Stimulated activated memory B cell treated with anti-CD40 and anti-IgM and Interleukin-4, amounts not matched to agents 10 μg/mL and 1 μg/mL and 100 μg/mL, for 72 hours (primary cell): Measurements from ENCODE around the gene BRMS1.
A peak's percentile ranks its signal among the peaks of the same experiment; 100 is the strongest.

Source experiments
- ATAC-seq: fragments of 150-1000 bp; cut with Tn5 transposase; 2 replicates; pipeline ENCODE4 v1.10.0; 2021
- H3K27ac Mint-ChIP-seq: one replicate; pipeline ENCODE4 v1.8.0; 2022; ENCODE audit warnings: mild to moderate bottlenecking, mixed read lengths
- H3K27me3 Mint-ChIP-seq: one replicate; pipeline ENCODE4 v1.8.0; 2022; ENCODE audit warnings: mixed read lengths
- H3K36me3 Mint-ChIP-seq: one replicate; pipeline ENCODE4 v1.8.0; 2022; ENCODE audit warnings: mixed read lengths
- H3K4me1 Mint-ChIP-seq: one replicate; pipeline ENCODE4 v1.8.0; 2022; ENCODE audit warnings: mixed read lengths
- H3K4me3 Mint-ChIP-seq: one replicate; pipeline ENCODE4 v1.8.0; 2022; ENCODE audit warnings: mild to moderate bottlenecking, moderate library complexity, mixed read lengths
- H3K9me3 Mint-ChIP-seq: one replicate; pipeline ENCODE4 v1.8.0; 2022; ENCODE audit warnings: mixed read lengths

Gene BRMS1

DNA sequence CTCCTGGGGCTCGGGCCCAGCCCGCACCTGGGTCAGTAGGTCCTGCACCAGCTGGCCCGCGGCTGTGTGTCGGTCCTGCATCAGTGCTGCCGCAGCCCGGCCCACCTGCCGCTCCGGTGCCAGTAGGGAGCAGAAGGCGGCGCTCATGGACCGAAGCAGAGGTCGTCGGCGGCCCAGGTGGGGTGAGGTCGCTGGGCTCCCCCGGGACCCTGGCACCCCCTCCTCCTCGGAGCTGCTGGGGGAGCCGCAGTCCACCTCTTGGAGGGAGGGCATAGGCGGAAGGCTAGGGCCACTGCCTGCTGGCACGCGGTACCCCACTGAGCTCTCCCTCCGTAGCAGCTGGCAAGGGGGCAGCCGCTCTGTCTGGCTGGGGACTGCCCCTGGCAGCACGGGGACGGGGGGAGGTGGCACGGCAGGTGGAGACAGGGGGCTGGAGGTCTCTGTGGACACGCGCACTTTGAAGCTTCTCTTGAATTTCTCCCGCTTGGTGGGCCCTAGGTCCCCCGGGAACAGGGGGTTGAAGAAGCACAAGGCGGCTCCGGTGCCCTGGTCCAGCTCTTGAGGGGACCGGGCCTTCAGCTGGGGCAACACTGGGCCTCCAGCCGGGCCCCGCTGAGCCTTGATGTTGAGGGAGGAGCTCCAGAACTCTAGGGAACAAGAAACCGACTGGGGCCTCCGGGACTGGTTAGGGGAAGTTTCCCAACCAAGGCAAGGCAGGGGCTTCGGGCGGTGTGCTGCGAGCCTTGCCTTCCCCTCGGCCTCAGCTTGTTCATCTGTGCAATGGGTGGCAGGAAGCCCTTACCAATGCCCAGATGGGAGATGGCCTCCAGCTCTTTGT lies 10.1 kb downstream of the BRMS1 start:
- no peak for ATAC-seq
- Mint-ChIP-seq H3K27ac (peak overlapping the region; percentile 26), H3K4me3 (no peak overlapping the region), H3K27me3 (peaks cover 9% of the 10 kb centered on the region), H3K4me1 (peaks cover 40% of the 10 kb centered on the region), H3K36me3 (peaks cover 22% of the 10 kb centered on the region), H3K9me3 (no peaks in the 10 kb centered on the region)

DNA sequence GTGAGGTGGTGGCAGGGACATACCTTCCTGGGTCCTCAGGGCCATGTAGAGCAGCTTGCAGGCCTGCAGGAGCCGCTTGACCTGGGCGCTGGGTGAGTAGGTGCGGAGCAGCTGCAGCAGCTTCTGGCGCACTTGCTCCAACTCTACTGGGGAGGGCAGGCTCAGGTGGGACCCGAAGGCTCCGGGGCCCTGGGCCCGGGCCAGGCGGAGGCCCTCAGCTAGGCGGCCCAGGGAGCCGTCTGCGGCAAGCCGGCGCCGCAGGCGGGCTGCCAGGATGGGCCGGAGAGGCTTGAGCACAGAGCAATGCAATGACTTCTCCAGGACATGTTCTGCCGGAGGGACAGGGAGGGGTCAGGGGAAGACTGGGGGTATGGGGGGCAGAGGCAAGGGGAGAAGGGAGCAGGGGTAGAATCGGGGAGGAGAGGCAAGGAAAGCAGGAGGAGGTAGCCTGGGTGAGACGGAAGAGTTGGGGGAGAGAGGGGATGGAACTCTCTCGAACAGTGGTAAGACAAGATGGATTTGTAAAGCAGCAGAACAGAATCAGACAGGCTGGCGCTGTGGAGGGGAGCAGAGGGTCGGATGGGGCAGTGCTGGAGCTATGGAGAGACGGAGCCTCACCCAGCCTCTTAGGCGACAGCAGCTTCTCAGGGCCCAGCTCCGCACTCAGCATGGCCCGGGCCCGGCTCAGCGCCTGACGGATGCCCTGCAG lies 10.9 kb downstream of the BRMS1 start:
- H3K27ac Mint-ChIP-seq: no peak overlapping the region
- no peak overlapping the region for H3K4me3 Mint-ChIP-seq

DNA sequence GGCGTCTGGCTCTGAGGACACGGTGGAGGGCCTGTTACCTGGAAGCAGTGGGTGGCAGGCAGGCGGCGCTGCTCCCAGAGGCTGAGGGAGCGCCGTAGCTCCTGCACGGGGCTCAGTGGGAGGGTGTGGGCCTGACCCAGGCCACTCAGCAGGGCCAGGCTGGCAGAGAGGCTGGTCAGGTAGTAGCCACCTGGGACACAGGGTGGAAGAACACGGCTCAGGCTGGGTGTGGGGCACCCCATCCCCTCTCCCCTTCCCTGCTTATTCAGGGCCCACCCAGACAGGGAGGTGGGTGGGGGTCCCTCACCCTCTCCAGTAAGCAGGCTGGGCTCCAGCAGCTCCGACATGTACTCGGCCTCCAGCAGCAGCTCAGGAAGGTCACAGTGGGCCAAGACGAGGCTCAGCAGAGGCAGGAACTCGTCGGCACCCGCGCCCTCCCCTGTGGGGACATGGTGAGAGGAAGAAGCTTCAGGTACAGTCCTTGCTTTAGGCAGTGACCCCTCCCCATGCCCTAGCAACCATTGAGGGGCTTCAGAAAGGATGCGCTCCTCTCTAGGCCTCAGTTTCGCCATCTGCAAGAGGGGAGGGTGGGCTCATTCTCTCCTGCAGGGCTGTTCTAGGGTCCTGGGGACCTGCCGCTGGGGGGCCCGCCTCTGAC lies 11.6 kb downstream of the BRMS1 start:
- Mint-ChIP-seq H3K4me3 (no peak overlapping the region), H3K27me3 (peaks cover 9% of the 10 kb centered on the region), H3K9me3 (no peaks in the 10 kb centered on the region), H3K27ac (peak overlapping the region; percentile 26), H3K36me3 (peaks cover 8% of the 10 kb centered on the region), H3K4me1 (peaks cover 38% of the 10 kb centered on the region)
- ATAC-seq: no peak

More for the DNA sequence above, 10.9 kb downstream of the BRMS1 start:
- no peaks in the 10 kb centered on the region for H3K9me3 Mint-ChIP-seq
- no peak for ATAC-seq
- H3K27me3 Mint-ChIP-seq: peaks cover 9% of the 10 kb centered on the region
- H3K4me1 Mint-ChIP-seq: peaks cover 37% of the 10 kb centered on the region
- H3K36me3 Mint-ChIP-seq: peaks cover 15% of the 10 kb centered on the region

DNA sequence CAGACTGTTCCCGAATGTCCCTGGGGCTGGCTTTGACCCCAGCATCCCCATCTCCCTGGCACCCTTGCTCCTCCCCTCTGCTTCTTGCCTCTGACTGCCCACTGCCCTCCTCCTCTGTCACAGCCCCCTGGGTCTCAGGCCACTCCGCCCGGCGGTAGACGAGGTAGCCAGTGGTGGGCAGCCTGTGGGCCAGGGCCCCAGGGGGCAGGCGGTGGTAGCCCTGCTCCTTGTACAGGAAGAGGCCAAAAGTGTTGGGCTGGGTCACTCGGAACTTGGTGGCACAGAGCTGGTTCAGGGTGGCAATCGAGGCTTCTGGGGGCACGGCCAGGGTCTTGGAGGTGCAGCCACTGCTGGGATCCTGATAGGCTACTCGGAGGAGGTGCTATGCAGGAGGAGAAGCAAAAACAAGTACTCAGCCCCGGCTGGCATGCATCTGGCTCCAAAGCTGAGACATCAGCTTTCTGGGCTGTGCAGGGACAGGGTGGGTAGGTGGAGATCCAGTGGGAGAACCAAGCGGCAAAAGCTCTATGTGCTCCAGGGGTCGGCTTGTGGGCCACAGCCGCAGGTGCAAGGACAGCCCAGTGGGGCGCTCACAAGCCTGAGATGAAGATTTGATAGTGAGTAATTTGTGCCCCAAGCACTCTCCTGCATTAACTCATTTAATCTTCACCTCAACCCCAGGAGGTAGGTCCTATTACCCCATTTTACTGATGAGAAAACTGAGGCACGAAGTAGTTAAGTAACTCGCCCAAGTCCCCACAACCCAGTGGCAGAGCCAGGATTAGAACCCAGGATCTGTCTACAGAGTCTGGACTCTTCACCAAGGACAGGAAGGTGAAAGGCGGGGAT lies 12.3 kb downstream of the BRMS1 start:
- H3K4me1 Mint-ChIP-seq: peaks cover 40% of the 10 kb centered on the region
- H3K36me3 Mint-ChIP-seq: peaks cover 6% of the 10 kb centered on the region
- no peaks in the 10 kb centered on the region for H3K9me3 Mint-ChIP-seq
- no peak for ATAC-seq
- H3K27me3 Mint-ChIP-seq: peaks cover 9% of the 10 kb centered on the region
- no peak overlapping the region for H3K4me3 Mint-ChIP-seq
- peak overlapping the region; percentile 26 for H3K27ac Mint-ChIP-seq

DNA sequence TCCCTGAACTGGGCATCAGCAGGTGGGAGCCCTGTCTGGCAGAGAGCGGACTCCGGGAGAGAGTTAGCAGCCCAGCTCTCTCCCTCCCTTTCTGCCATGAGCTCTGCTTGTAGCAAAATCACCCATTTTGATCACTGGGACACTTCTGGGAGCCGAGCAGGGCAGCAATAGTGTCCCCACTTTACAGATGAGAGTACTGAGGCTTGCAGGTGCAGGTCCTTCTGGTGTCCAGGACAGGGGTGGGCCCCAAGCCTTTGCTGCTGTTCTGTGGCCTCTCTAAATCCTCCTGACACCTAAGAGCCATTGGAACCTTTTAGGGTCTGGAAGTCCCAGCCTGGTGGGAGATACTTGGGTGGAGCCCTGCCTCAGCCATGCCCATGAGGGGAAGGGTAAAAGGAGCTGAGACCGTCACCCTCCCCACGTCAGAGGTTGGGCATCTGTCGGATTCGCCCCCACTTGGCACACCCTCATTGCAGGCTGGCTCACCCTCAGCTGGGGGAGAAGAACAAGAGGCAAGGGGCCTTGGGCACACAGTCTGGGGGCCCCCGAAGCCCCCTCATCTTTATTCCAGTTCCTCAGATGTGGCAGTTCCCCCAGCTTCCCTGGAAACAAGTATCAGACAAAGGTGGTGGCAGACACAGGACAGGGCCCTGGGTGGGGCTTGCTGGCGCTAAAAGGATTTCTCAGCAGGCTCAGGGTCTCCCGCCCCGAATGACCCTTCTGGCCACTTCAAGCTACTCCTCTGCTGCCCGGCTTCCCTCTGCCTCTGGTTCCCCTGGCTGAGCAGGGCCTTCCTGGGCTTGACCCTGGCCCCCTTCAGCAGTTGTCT lies 13.1 kb downstream of the BRMS1 start:
- Mint-ChIP-seq H3K9me3 (no peaks in the 10 kb centered on the region), H3K27me3 (peaks cover 9% of the 10 kb centered on the region), H3K4me3 (no peak overlapping the region), H3K27ac (peak overlapping the region; percentile 26), H3K36me3 (no peaks in the 10 kb centered on the region), H3K4me1 (peaks cover 37% of the 10 kb centered on the region)
- ATAC-seq: no peak

DNA sequence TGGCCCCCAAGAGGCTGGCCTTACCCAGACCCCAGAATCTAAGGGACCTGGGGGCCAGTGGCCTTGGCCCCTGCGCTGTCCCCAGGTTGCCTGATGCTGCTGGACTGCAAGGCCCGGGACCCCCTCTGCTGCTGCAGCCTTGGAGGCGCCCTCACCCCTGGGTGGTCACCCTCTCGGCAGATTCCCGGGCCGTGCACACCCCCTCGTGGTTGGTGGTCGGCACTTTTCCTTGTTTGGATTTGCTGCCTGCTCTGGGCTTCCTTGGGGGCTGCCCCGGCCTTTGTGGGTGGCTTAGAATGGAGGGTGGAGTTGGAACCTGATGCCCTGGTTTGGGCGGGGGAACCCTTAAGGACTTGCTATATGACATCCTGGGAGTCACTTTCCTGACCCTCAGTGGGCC lies 14.0 kb downstream of the BRMS1 start:
- H3K4me1 Mint-ChIP-seq: peaks cover 32% of the 10 kb centered on the region
- H3K9me3 Mint-ChIP-seq: no peaks in the 10 kb centered on the region
- no peak overlapping the region for H3K4me3 Mint-ChIP-seq
- no peaks in the 10 kb centered on the region for H3K36me3 Mint-ChIP-seq
- no peak overlapping the region for H3K27ac Mint-ChIP-seq
- ATAC-seq: no peak
- H3K27me3 Mint-ChIP-seq: peaks cover 2% of the 10 kb centered on the region

DNA sequence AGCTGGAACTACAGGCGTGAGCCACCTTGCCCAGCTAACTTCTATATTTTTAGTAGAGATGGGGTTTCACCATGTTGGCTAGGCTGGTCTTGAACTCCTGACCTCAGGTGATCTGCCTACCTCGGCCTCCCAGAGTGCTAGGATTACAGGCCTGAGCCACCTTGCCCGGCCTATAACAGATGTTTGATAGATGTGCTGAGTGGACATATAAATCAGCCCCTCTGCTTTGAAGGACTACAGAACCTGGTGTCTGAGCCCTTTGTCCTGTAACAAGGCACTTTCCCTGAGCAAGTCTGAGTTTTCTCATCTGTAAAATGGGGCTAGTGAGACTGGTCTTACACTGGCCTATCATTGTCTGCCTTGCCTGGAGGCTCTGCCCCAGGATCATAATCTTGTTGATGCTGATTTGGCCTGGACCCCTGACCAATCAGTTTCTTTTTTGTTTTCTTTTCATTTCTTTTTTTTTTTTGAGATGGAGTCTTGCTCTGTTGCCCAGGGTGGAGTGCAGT lies 15.7 kb downstream of the BRMS1 start:
- no peak for ATAC-seq
- peaks cover 25% of the 10 kb centered on the region for H3K4me1 Mint-ChIP-seq
- no peak overlapping the region for H3K27ac Mint-ChIP-seq
- H3K36me3 Mint-ChIP-seq: no peaks in the 10 kb centered on the region
- no peak overlapping the region for H3K4me3 Mint-ChIP-seq
- no peaks in the 10 kb centered on the region for H3K9me3 Mint-ChIP-seq
- no peaks in the 10 kb centered on the region for H3K27me3 Mint-ChIP-seq

DNA sequence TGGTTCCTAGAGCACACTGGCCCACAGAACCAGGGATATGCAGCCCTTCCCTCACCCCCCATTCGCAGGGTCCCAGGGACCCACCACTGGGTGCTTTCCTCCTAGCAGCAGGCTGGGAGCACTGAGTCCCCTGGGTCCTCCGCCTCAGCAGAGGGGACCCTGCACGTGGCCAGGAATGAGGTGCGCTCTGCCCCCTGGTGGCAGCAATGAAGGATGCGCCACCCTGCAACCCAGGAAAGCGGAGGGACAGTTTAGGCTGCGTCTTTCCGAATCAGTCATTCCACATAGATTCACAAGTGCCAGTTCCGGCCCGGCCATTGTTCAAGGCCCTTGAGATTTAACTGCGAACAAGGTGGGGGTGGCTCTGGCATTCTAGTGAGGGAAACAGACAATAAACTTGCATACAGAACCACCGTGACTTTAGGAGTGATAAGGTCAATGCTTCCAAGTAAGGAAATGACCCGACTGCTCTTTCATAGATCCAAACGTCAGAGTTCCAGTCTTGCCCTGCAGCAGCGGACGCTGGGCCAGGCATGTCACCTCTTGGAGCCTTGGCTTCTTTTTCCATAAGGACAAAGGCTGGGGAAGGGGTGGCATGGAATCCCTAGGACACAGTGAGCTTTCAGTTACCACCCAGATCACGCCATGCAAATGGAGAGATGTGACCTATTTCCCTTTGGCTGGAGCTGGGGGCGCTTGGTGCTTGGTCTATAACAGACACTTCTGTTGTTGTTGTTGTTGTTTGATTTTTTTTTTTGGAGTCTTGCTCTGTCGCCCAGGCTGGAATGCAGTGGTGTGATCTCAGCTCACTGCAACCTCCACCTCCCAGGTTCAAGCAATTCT lies 16.4 kb downstream of the BRMS1 start:
- H3K4me1 Mint-ChIP-seq: peaks cover 25% of the 10 kb centered on the region
- no peaks in the 10 kb centered on the region for H3K36me3 Mint-ChIP-seq
- no peaks in the 10 kb centered on the region for H3K27me3 Mint-ChIP-seq
- ATAC-seq: peak; percentile 91
- H3K4me3 Mint-ChIP-seq: no peak overlapping the region
- H3K27ac Mint-ChIP-seq: peak overlapping the region; percentile 4
- H3K9me3 Mint-ChIP-seq: no peaks in the 10 kb centered on the region

DNA sequence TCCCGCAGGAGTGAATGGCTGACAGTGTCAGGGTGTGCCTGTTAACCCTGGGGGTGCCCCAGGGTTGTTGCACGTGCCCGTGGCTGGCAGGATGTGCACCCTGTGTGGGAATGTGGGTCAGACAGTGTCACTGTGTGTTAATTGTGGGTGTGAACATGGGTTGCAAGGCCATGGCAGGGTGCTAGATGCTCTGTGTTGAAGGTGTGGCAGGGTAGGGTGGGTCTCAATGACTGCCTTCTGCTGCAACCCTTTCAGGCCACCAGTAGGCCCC lies 16.9 kb downstream of the BRMS1 start:
- H3K27me3 Mint-ChIP-seq: no peaks in the 10 kb centered on the region
- ATAC-seq: no peak
- no peak overlapping the region for H3K4me3 Mint-ChIP-seq
- H3K9me3 Mint-ChIP-seq: no peaks in the 10 kb centered on the region
- H3K27ac Mint-ChIP-seq: peak overlapping the region; percentile 4
- peaks cover 25% of the 10 kb centered on the region for H3K4me1 Mint-ChIP-seq
- no peaks in the 10 kb centered on the region for H3K36me3 Mint-ChIP-seq

DNA sequence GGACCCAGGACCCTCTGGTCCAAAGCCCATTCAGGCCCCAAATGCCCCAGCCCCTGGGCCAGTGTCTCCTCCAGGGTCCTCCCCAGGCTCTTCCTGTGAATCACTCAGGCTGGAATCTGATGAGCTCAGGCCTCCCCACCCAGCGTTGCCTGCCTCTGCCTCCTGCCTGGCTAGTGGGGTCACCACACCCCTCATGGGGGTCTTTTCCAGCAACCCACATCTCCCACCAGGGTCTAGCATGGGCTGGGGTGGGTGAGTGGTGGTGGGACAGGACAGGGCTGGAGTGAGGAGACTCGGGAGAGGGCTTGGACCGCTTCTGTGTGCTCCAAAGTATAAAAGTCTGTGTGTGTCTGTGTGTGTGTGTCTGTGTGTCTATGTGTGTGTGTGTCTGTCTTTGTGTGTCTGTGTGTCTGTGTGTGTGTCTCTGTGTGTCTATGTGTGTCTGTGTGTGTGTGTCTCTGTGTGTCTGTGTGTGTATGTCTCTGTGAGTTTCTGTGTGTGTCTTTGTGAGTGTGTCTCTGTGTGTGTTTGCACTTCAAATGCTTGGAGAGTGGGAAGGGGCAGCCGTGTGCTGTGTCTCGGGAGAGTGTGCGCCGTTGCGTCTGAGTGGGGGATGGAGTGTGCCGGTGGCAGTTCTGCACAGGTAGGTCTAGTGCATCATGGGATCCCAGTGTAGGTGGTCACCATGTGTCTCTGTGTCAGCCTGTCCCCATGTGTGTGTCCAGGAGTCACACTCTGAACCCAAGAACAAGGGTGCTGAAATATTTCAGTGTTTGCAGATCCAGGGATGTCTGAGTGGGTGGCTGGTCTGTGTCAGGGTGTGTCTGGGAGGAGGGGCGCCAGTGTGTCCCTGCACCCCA lies 17.5 kb downstream of the BRMS1 start:
- no peaks in the 10 kb centered on the region for H3K27me3 Mint-ChIP-seq
- peak overlapping the region; percentile 4 for H3K27ac Mint-ChIP-seq
- no peaks in the 10 kb centered on the region for H3K36me3 Mint-ChIP-seq
- H3K9me3 Mint-ChIP-seq: no peaks in the 10 kb centered on the region
- no peak for ATAC-seq
- no peak overlapping the region for H3K4me3 Mint-ChIP-seq
- H3K4me1 Mint-ChIP-seq: peaks cover 25% of the 10 kb centered on the region

DNA sequence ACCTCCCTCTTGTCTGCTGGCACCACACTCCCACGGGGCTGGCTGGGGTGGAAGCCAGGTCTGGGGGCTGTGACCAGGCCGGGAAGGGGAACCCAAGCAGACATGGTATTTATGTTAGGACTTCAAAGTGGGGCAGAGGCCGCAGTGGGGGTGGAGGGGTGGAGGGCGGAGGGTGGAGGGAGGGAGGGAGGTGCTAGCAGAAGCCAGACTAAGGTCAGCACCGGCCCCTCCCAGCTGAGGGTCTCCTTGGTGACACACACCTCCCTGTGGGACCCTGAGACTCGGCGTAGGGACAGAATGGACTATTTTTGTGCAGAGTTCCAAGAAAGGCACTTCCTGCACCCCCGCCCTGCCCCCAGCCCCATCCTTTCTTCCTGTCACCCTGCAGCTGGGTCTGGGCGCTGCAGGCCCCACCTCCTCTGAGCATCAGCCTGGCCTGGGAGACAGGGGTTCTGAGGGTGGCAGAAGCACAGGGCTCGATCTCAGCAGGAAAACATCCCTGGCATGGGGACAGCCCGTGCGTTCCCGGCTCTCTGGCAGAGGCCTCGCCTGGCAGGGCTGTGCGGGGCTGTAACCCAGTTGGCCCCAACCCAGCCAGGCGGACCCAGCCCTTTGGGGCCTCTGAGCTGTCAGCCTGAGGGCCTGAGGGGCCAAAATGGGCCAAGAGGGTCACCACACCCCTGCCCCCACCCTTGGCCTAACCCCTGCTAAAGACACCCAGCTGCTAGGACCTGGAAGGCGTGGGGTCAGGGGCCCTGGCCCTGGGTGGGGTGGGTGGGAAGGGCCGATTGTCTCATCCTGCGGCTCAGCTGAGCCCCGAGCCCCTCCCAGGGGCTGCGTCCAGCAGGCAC lies 18.4 kb downstream of the BRMS1 start:
- Mint-ChIP-seq H3K36me3 (no peaks in the 10 kb centered on the region), H3K4me3 (no peak overlapping the region), H3K27me3 (no peaks in the 10 kb centered on the region), H3K27ac (peak overlapping the region; percentile 31), H3K9me3 (no peaks in the 10 kb centered on the region), H3K4me1 (peaks cover 25% of the 10 kb centered on the region)
- no peak for ATAC-seq

DNA sequence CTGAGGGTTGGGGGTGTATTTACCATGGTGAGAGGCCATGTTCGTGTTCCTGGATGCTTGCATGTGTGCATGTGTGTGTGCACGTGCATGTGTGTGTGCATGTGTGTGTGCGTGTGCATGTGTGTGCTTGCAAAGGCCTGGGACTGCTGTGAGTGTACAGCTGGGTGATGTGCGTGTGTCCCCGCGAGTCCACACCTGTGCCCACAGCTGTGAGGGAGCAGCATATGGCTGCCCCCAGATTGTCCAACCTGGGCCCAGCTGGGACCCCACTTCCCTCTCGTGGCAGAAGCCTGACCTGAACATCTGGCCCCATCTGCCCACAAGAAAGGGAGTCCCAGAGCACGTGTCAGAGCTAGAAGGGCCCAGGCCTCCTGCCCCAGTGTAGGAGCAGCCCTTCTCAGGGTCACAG lies 19.6 kb downstream of the BRMS1 start:
- no peaks in the 10 kb centered on the region for H3K9me3 Mint-ChIP-seq
- no peak overlapping the region for H3K27ac Mint-ChIP-seq
- ATAC-seq: no peak
- no peaks in the 10 kb centered on the region for H3K36me3 Mint-ChIP-seq
- H3K4me3 Mint-ChIP-seq: no peak overlapping the region
- peaks cover 25% of the 10 kb centered on the region for H3K4me1 Mint-ChIP-seq
- H3K27me3 Mint-ChIP-seq: no peaks in the 10 kb centered on the region
